Ureter (tissue), 1 donor: ENCODE measurements around the gene PKN2. TPM values are rescaled to one million over a fixed set of nuclear protein-coding genes. Genes with fewer than 3 reads are reported as not detected.
"Not testable (repeated sequence)": the region's sequence is repeated elsewhere in the genome, so short reads cannot be mapped to it uniquely, and the experiment has no call there.

Source experiments
- DNase-seq: peaks from one replicate; pipeline ENCODE4 v3.0.0-alpha.2; 2020; ENCODE audit warnings: low spot score
- total RNA-seq: library from RNA; stranded (reverse); gene quantifications from one replicate; pipeline ENCODE4 v1.2.4, GENCODE V29; 2023
- donor health status: DM: yes; HTN: yes; CAD: no.

PKN2 gene
- total RNA-seq, 1 donor from 2014 or later: 95.4 TPM

GRCh38 chr1:88880717-88881116 lies 196.6 kb downstream of the PKN2 start:
- not testable (repeated sequence) for DNase-seq

- no peak for DNase-seq
Observed at GRCh38 chr1:88883156-88883555, 199.1 kb downstream of the PKN2 start.

Other genes starting within 250 kb of the PKN2 start
- gene GTF2B, start 207.3 kb downstream of the PKN2 start, total RNA-seq: 28.6 TPM